NCI-H1105 (cell line): ENCODE measurements around the gene FLNA.
"Not testable (repeated sequence)": the region's sequence is repeated elsewhere in the genome, so short reads cannot be mapped to it uniquely, and the experiment has no call there.

Source experiments
- DNase-seq: peaks from one replicate; lab custom pipeline; 2025; lab: John Stamatoyannopoulos, UW

The FLNA gene

GRCh38 chrX:154360155-154360713 is 14.2 kb downstream of the FLNA start:
- DNase-seq, result no peak

DNA sequence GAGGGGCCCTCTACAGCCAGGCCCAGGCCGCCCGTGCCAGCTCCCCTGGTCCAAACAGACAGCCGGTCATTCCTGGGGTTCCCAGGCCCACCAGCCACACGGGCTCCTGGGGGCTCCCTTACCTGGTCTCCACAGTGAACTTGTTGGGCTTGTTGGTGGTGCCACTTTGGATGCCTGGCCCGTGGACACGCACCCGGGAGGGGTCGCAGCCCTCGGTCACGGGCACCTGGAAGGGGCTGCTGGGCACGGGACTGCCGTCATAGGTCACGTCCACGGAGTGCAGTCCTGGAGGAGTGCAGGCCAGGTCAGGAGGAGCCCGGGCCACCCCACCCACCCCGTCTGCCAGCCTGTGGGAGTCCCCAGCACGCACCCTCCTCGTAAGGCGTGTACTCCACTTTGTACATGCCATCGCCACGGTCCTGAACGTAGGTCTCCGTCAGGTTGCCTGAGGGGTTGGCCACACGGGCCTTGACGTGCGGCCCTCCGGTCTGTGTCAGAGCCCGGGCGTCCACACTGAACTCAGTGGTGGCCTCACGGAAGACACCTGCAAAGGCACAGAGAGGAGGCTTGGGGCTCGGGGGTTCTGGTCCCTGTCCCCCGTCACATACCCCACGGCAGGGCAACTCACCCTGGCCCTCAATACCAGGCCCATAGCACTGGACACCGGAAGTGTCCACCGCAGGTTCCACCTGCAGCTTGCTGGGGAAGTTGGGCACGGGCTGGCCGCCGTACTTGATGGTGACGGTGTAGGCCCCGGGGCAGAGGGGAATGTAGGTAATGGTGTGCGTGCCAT is 14.9 kb downstream of the FLNA start:
- DNase-seq, result no peak

DNA sequence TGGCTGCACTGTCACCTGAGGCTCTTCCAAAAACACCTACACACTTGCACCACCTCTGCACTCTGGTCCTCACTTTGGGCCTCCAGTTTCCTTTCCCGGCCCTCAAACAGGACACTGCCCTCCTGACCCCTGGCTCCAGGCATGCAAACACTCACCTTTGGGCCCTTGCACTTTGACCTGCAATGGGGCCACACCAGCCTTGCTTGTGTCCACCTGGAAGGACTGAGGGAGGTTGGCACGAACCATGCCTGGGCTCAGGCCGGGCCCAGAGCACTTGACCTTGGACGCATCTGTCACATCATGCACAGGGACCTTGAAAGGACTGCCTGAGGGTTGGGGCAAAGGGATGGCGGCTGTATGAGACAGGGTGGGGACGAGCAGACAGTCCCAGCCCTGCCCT is 15.6 kb downstream of the FLNA start:
- DNase-seq, result no peak

DNA sequence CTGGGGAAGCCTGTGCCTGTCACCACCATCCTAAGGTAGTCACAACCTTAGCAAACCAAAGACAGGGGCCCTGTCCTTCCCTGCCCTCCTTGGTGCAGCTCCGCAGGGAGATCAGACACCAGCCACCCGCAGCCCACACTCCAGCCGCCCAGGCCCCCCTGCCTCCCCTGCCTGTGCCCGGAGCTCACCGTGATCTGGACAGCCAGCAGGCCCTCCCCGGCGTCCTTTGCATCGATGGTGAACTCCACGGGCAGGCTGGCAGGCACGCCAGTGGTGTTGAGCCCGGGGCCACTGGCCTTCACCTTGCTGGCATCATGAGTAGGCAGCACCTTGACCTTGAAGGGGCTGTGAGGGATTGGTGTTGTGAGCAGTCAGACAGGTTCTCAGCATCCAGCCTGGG is 16.4 kb downstream of the FLNA start:
- no peak for DNase-seq

DNA sequence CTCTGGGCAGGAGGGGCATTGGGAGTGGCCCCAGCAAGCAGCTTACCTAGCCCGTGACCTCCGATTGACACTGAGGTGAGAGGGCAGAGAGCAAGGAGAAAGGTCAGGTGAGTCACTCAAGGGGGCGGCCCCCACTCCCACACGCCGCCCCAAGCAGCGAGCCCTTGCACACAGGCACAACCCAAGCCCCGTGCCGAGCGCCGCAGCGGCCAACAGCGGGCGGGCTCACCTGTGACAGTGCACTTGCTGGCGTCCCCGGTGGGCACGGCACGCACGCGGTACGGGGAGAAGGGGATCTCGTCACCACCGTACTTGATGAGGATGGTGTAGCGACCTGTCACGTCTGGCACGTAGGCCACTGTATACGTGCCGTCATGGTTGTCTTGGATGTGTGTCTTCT is 17.2 kb downstream of the FLNA start:
- no peak for DNase-seq

- DNase-seq, result no peak
Observed at GRCh38 chrX:154356596-154356995, 17.8 kb downstream of the FLNA start.

GRCh38 chrX:154355776-154356140 is 18.7 kb downstream of the FLNA start:
- DNase-seq, result no peak

DNA sequence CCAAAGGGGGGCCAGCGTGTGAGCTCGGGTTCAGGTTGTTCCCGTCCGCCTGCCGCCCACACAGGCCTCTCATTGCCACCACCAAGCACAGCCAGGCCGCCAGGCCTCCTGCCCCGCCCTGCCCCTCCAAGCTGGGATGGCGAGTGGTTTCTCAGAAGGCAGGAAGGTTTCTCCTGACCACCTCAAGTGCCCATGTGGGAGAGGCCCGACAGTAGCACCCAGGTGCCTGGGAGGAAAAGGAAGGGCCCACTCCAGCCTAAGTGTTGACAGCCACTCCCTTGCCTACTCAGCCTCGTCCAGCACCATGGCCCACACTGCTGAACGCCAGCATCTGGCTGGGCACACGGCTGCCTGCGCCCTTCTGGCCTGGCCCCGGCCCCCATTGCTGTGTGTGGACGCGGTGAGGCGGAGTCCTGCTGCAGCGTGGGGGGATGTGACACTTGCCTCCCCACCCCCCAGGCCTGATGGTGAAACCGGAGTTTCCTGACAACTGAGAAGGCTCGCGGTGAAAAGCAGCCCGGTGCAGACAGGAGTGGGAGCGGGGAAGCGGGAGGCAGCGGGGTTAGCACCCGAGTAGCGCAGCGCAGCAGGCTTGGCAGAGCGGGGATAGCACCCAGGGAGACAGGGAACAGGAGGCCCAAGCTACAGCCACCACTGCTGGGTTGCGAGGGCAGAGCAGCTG is 19.2 kb downstream of the FLNA start:
- no peak for DNase-seq

DNA sequence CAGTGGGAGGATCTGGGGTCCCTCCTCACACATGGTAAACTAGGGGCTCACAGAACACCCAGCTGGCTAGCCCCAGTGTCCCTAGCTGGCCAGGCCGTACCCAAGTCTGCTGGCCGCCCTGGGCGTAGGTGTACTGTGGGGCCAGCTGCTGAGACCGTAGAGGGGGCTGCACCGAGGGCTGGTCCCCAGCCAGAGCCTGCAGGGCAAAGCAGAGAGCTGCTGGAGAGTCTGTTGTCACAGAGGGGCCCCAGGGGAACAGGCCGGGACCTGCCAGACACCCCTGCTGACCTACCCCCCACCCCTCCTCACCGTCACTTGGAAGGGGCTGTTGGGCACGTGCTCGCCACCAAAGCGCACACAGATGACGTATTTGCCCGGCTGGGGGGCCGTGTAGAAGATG is 19.9 kb downstream of the FLNA start:
- DNase-seq, result no peak

DNA sequence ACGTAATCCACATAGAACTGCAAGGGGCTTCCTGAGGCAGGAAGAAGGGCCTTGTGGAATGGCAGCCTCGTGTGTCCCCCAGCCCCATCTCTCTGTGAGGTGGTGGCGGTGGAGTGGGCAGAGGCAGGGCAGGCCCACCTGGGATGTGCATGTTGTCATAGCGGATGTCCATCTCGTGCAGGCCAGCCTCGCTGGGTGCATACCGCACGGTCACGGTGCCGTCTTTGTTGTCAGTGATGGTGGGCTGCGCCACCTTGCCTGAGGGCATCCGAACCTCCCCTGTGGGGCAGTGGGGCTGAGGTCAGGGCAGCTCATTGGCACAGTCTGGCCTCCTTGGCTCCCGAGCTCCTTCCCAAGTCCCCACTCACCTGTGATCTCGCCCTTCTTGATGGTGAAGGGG is 20.4 kb downstream of the FLNA start:
- no peak for DNase-seq

- no peak for DNase-seq
Observed at GRCh38 chrX:154353172-154353843, 21.1 kb downstream of the FLNA start.

DNA sequence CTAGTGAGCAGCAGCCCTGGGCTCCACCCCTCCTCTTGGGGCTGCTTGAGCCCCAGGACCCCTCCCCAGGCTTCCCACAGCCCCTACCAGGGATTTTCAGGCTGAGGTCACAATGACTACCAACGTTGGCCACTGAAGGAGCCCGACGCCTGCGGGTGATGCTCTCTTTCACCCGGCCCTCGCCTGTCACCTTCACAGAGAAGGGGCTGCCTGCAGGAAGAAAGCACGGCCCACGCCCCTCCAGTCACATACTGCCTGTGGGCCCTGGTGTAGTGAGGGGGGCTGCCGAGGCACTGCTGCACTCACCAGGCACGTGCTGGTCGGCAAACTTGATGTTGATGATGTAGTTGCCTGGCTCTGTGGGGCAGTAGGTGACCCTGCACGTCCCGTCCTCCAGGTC is 22.0 kb downstream of the FLNA start:
- no peak for DNase-seq

GRCh38 chrX:154352012-154352401 is 22.4 kb downstream of the FLNA start:
- no peak for DNase-seq

DNA sequence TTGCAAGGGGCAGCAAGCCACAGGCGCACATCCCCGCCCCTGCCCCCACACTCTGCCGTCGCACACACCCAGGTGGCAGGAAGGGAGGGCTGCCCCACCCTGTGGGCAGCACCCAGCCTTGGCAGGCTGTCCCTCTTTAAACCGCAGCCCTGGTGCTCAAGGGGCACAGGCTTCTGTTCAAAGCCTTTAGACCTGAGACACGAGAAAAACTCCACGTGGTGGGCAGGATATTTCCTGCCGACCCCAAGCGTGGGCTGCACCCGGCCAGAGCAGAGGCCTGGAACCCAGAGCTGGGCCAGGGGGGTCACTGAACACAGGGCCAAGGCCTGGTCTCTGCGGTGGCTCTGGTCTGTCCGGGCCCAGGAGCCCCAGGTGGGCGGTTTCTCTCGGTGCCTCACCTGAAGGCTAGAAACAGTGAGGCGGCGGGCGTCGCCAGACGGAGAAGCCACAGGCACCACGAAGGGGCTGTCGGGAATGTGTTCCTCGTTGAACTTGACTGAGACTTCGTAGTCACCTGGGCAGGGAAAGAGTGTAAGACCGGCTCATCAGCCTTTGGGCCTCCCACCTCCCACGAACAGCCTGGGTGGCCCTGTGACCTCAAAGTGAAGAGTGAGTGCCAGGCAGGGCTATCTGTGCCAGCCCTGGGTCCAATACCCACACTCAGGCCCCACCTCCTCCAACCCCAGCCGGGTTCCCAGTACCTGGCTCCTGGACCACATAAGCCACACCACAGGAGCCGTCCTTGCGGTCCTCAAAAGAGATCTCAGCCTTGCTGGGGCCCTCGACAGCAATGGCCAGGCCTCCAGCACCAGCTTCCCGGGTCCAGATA is 23.0 kb downstream of the FLNA start:
- DNase-seq, result no peak

- no peak for DNase-seq
Observed at GRCh38 chrX:154350429-154351182, 23.8 kb downstream of the FLNA start.

DNA sequence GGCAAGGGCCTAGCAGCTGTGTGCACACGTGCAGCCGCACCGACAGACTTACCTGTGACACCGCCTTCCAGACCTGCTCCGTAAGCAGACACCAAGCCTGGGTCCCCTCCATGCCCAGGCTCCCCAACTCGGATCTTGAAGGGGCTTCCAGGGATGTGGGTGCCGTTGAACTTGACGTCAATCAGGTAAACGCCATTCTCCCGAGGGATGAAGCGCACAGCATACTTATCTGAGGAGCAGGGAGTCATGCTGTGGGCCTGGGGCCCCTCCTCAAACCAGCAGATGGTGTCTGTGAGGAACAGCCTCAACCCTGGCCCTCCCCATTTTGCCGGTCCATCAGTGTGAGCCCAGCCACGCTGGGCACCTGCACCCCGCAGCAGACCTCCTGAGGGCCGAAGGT is 24.5 kb downstream of the FLNA start:
- DNase-seq, result no peak

GRCh38 chrX:154349359-154349935 is 25.0 kb downstream of the FLNA start:
- no peak for DNase-seq

DNA sequence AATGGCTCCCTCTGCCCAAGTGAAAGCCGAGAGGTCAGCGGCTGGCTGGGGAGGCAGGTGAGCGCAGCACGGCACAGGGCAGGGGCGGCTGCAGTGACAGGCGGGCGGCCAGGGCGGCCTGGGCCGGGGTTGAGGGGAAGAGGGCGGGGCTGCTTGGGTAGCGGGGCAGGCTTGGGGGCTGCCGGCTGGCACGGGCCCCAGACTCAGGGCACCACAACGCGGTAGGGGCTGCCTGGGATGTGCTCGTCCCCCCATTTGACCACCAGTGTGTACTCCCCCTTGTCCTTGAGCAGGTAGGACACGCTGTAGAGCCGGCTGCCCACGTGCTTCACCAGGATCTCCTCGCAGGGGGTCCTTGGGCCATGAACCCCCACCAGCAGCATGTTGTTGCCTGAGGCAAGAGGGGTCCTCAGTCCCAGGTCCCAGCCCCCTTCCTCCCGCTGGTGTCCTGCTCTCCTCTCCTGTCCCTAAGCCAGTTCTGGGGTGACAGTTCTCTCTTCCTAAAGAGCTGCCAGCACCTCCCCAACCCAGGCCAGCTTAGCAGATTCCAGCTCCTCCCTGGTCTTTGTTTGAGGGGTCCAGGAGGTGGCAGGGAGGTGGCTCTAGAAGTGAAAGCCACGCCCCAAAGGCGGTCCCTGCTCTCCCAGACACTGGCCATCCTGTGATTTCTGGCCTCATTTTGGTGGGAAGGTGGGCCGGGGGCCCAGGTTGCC is 25.6 kb downstream of the FLNA start:
- no peak for DNase-seq

GRCh38 chrX:154348114-154348531 is 26.3 kb downstream of the FLNA start:
- no peak for DNase-seq

DNA sequence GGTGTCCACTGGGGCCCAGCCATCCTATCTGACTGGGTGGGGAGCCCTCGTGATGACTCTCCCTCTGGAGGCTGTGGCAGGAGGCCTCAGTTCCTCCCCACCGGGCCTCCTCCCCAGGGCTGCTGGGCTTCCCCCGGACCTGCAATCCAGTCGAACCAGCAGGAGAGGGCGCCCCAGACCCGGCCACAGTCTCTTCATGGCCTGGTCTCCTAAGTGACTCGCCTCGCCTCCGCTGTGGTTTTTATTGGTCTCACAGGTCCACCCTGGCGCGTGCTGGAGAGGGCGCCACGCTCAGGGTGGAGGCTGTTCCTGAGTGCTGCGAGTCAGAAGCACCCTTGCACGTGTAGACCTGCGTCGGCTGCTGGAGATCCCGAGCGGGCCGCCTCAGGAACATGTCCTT is 30.8 kb downstream of the FLNA start:
- not testable (repeated sequence) for DNase-seq
